HepG2 (cell line): ENCODE results near the gene RASSF8. TPM values are rescaled to one million over a fixed set of nuclear protein-coding genes. Genes with fewer than 3 reads are reported as not detected.

Source experiments
- ATAC-seq: fragments of 200-7000 bp; cut with Tn5 transposase; 3 replicates; pipeline ENCODE4 v1.9.1; 2020; ENCODE audit warnings: mild to moderate bottlenecking, moderate library complexity
- BruUV-seq: library from RNA; stranded (reverse); fragments of 400-500 nt; replicated peaks from 2 replicates; lab custom pipeline; 2021; lab: Mats Ljungman, UMichigan
- CTCF ChIA-PET: fragments of 300-600 bp; formaldehyde crosslinking; extraction: SDS; loops from one replicate; lab custom pipeline; 2021; ENCODE audit warnings: low total read pairs, inconsistent platforms, low intra/inter-chr PET ratio; lab: Yijun Ruan, JAX
- POLR2A ChIA-PET: fragments of 350-600 bp; sonication (Branson Sonifier 250); formaldehyde crosslinking; loops from one replicate; lab custom pipeline; 2020; ENCODE audit warnings: antibody characterized with exemption, inconsistent platforms; lab: Yijun Ruan, JAX
- DNase-seq: peaks from one replicate; pipeline ENCODE4 v3.0.0-alpha.2; 2015; ENCODE audit warnings: low spot score
- FAIRE-seq: peaks from 3 replicates; lab custom pipeline; 2011; peaks lifted over from hg19 to GRCh38; lab: Jason Lieb, UNC
- H2AFZ ChIP-seq: one replicate; pipeline ENCODE4 v1.6.1; 2011; ENCODE audit warnings: low read length, inconsistent platforms
- H3K27ac ChIP-seq: fragments of 300-600 bp; 3 replicates; pipeline ENCODE4 v1.8.0; 2011; ENCODE audit warnings: mixed run types, mild to moderate bottlenecking, mixed read lengths, low read length, inconsistent platforms; ENCODE audit not compliant: insufficient read depth; ENCODE audit errors: extremely low read length
- H3K27me3 ChIP-seq, 2 experiments: fragments of 200-600 bp in 1 of 2; 2 replicates in 1 of 2; 3 replicates in 1 of 2; pipeline versions ENCODE4 v1.6.0 to v1.8.0; 2011; ENCODE audit warnings: low read length in 2 of 2, mild to moderate bottlenecking in 2 of 2, moderate library complexity in 2 of 2, inconsistent platforms in 1 of 2; ENCODE audit not compliant: insufficient read depth in 2 of 2, control insufficient read depth in 1 of 2
- H3K36me3 ChIP-seq, 2 experiments: fragments of 200-600 bp in 1 of 2; replicated peaks in 1 of 2; 2 replicates in 1 of 2; 3 replicates in 1 of 2; pipeline versions ENCODE4 v1.5.1 to v1.8.0; 2011; ENCODE audit warnings: low read length in 2 of 2, inconsistent platforms in 1 of 2; ENCODE audit not compliant: insufficient read depth in 2 of 2, control insufficient read depth in 1 of 2
- H3K4me1 ChIP-seq: 2 replicates; pipeline ENCODE4 v1.5.1; 2012; ENCODE audit warnings: low read length, inconsistent platforms; ENCODE audit not compliant: insufficient read depth
- H3K4me2 ChIP-seq: 2 replicates; pipeline ENCODE4 v1.6.0; 2011; ENCODE audit warnings: low read depth, low read length, inconsistent platforms
- H3K4me3 ChIP-seq, 3 experiments: fragments of 200-600 bp in 1 of 3; sonication (generic), shearing (Covaris generic) in 1 of 3; replicated peaks in 1 of 3; 2 replicates each; pipeline ENCODE4 v1.5.1; 2011 to 2016; ENCODE audit warnings: low read length in 3 of 3, inconsistent platforms in 2 of 3, low read depth in 2 of 3, mild to moderate bottlenecking in 2 of 3, control low read depth in 1 of 3, mixed read lengths in 1 of 3; ENCODE audit not compliant: insufficient read depth in 1 of 3
- H3K79me2 ChIP-seq: one replicate; pipeline ENCODE4 v1.6.1; 2011; ENCODE audit warnings: low read length, inconsistent platforms; ENCODE audit not compliant: insufficient read depth
- H3K9ac ChIP-seq: 2 replicates; pipeline ENCODE4 v1.6.0; 2011; ENCODE audit warnings: mild to moderate bottlenecking, low read depth, low read length, inconsistent platforms; ENCODE audit not compliant: insufficient read depth
- H3K9me3 ChIP-seq: 2 replicates; pipeline ENCODE4 v1.5.1; 2012; ENCODE audit warnings: mild to moderate bottlenecking, low read length
- H4K20me1 ChIP-seq: 2 replicates; pipeline ENCODE4 v1.6.0; 2011; ENCODE audit warnings: inconsistent platforms, mild to moderate bottlenecking, low read length, moderate library complexity; ENCODE audit not compliant: insufficient read depth
- HES4 ChIP-seq: sonication (generic); formaldehyde crosslinking; IDR thresholded peaks from 2 replicates; pipeline ENCODE4 v1.9.0; 2021; ENCODE audit warnings: mild to moderate bottlenecking, missing genetic modification reagents, borderline replicate concordance
- MEF2D ChIP-seq: sonication (generic); formaldehyde crosslinking; IDR thresholded peaks from 2 replicates; pipeline ENCODE4 v1.5.1; 2020; ENCODE audit warnings: mild to moderate bottlenecking, missing genetic modification reagents
- MTF1 ChIP-seq: sonication (generic); formaldehyde crosslinking; IDR thresholded peaks from 2 replicates; pipeline ENCODE4 v1.5.0; 2020; ENCODE audit warnings: missing genetic modification reagents
- NCOA5 ChIP-seq: sonication (generic); formaldehyde crosslinking; IDR thresholded peaks from 2 replicates; pipeline ENCODE4 v1.4.0; 2020; ENCODE audit warnings: missing genetic modification reagents
- NFIC ChIP-seq: IDR thresholded peaks from 2 replicates; pipeline ENCODE4 v1.6.1; 2012; ENCODE audit warnings: mild to moderate bottlenecking, low read length, inconsistent platforms
- RAD51 ChIP-seq: fragments of 450-650 bp; IDR thresholded peaks from 2 replicates; pipeline ENCODE4 v1.6.1; 2016; ENCODE audit warnings: borderline replicate concordance
- SMAD3 ChIP-seq: sonication (generic); formaldehyde crosslinking; IDR thresholded peaks from 2 replicates; pipeline ENCODE4 v1.4.0; 2020; ENCODE audit warnings: missing genetic modification reagents
- STAT5B ChIP-seq: sonication (generic); formaldehyde crosslinking; IDR thresholded peaks from 2 replicates; pipeline ENCODE4 v1.4.0; 2020; ENCODE audit warnings: missing genetic modification reagents
- ZSCAN5A ChIP-seq: sonication (generic); formaldehyde crosslinking; IDR thresholded peaks from 2 replicates; pipeline ENCODE4 v1.8.0; 2022; ENCODE audit warnings: mild to moderate bottlenecking, missing genetic modification reagents, borderline replicate concordance
- in situ Hi-C: cut with HindIII; loops from 2 replicates; pipeline ENCODE4 v1.10.0; 2017; ENCODE audit warnings: low pct_unique_long_range_greater_than_20kb; ENCODE audit not compliant: extremely low pct_ligation_motif_present
- intact Hi-C: fragments of 100-400 bp; cut with micrococcal nuclease; formaldehyde crosslinking; loops from one replicate; pipeline ENCODE4 v1.10.0; 2022; ENCODE audit not compliant: unreplicated experiment
- polyA plus RNA-seq, 8 experiments: library from polyadenylated mRNA; depleted of rRNA in 3 of 8; stranded (reverse) in 7 of 8; unstranded in 1 of 8; fragments of >200 nt; fragmentation: Illumina TruSeq in 4 of 8; extraction: Trizol in 4 of 8; gene quantifications; 2 replicates each; pipeline versions ENCODE4 v1.2.1 to v1.2.3, GENCODE V29; 2011 to 2016; ENCODE audit warnings: low read depth in 4 of 8, missing spikeins in 1 of 8, mixed read lengths in 1 of 8; ENCODE audit not compliant: insufficient read depth in 1 of 8
- total RNA-seq, 5 experiments: library from RNA; depleted of rRNA; stranded (reverse); fragments of >200 nt; fragmentation: Illumina TruSeq; extraction: Trizol; gene quantifications; 2 replicates each; pipeline ENCODE4 v1.2.3, GENCODE V29; 2016; ENCODE audit warnings: low read depth in 1 of 5
- TF ChIP-seq, protein P1 (sequence below): sonication (generic); formaldehyde crosslinking; IDR thresholded peaks from 2 replicates; pipeline ENCODE4 v1.5.1; 2020; ENCODE audit warnings: missing genetic modification reagents, mild to moderate bottlenecking, borderline replicate concordance

Gene RASSF8
- total and polyA plus RNA-seq, 2 of the 13 experiments (the other 11 are each of a cell fraction or from before 2014, with no cell fraction given): 0.82 to 9.2 TPM

- no peaks in the 10 kb centered on the region for H3K79me2 ChIP-seq
- in situ Hi-C loops (no loop called here), intact Hi-C loops (no loop called here)
- H3K27me3 ChIP-seq: peaks cover 0 to 1% of the 10 kb centered on the region in 2 experiments; a peak in 1 of 5 replicates
- H3K4me3 ChIP-seq: no peak overlapping the region
- FAIRE-seq (no peak), DNase-seq (no peak), ATAC-seq (no peak)
- no peak overlapping the region for H3K27ac ChIP-seq
- ChIA-PET CTCF (no interaction called here), POLR2A (no interaction called here)
- H3K9ac ChIP-seq: no peak overlapping the region
- H3K9me3 ChIP-seq: no peaks in the 10 kb centered on the region
- BruUV-seq: no TSS peak
- TF ChIP-seq NFIC: no peak
- no peak for TF ChIP-seq RAD51
- no peak for TF ChIP-seq ZSCAN5A (CRISPR knock-in tag)
- no peak for TF ChIP-seq HES4 (CRISPR knock-in tag)
- no peak for TF ChIP-seq MEF2D (CRISPR knock-in tag)
- TF ChIP-seq, protein P1, sequence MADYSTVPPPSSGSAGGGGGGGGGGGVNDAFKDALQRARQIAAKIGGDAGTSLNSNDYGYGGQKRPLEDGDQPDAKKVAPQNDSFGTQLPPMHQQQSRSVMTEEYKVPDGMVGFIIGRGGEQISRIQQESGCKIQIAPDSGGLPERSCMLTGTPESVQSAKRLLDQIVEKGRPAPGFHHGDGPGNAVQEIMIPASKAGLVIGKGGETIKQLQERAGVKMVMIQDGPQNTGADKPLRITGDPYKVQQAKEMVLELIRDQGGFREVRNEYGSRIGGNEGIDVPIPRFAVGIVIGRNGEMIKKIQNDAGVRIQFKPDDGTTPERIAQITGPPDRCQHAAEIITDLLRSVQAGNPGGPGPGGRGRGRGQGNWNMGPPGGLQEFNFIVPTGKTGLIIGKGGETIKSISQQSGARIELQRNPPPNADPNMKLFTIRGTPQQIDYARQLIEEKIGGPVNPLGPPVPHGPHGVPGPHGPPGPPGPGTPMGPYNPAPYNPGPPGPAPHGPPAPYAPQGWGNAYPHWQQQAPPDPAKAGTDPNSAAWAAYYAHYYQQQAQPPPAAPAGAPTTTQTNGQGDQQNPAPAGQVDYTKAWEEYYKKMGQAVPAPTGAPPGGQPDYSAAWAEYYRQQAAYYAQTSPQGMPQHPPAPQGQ: no peak
- TF ChIP-seq MTF1 (CRISPR knock-in tag): no peak
- TF ChIP-seq SMAD3: no peak
- TF ChIP-seq STAT5B (CRISPR knock-in tag): no peak
- no peak for TF ChIP-seq NCOA5 (CRISPR knock-in tag)
- no peaks in the 10 kb centered on the region for H3K4me1 ChIP-seq
- H2AFZ ChIP-seq: no peak overlapping the region
- H3K36me3 ChIP-seq: no peaks in the 10 kb centered on the region
- H4K20me1 ChIP-seq: no peaks in the 10 kb centered on the region
- no peak overlapping the region for H3K4me2 ChIP-seq
Measured at GRCh38 chr12:25943940-25944339, 14.5 kb upstream of the RASSF8 start.
